ENCODE data around the gene SEMA4C.

DNA sequence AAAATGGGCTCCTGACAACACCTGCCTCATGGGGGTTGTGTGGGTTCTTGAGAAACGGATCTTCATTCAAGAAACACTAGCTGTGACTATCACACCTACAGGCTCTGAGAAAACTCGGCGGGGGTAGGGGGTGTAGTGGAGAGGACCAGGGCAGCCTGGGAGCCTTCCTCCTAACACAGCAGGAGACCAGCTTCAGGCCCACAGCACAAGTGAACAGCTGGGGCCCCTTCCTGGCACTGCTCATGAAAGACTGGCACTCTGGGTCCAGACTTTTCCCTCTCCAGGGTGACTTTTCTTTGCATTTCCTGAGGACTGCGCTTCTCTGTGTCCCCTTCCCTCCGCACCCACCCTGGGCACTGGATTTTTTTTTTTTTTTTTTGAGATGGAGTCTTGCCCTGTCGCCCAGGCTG is 7.2 kb upstream of the SEMA4C start:
- no peak for TF ChIP-seq GATA2 (CRISPR knock-in tag; IDR thresholded peaks at IDR 0.05)
- TF ChIP-seq KAT7 (CRISPR knock-in tag; IDR thresholded peaks at IDR 0.05; ENCODE audit: borderline replicate concordance): no peak
- no peak for TF ChIP-seq NFIX (CRISPR knock-in tag; IDR thresholded peaks at IDR 0.05; ENCODE audit: low read depth)
